Ovary (tissue), 9 donors: ENCODE measurements around the gene NFASC. TPM values are rescaled to one million over a fixed set of nuclear protein-coding genes. Genes with fewer than 3 reads are reported as not detected.

Experiments used
- DNase-seq, 5 donors: peaks; one replicate each; pipeline ENCODE4 v3.0.0-alpha.2; 2019 to 2020
- H3K27ac ChIP-seq, 2 donors: fragments of 200-600 bp; one replicate each; pipeline versions ENCODE4 v1.5.1 to v1.8.0; 2019 to 2022
- H3K27me3 ChIP-seq: fragments of 200-600 bp; one replicate; pipeline ENCODE4 v1.8.0; 2022
- H3K36me3 ChIP-seq: fragments of 200-600 bp; sonication (generic); one replicate; pipeline ENCODE4 v1.5.1; 2019
- H3K4me1 ChIP-seq: one replicate; pipeline ENCODE4 v1.8.1; 2013; ENCODE audit warnings: mild to moderate bottlenecking, moderate library complexity; ENCODE audit not compliant: insufficient read depth
- H3K4me3 ChIP-seq: fragments of 200-600 bp; sonication (generic); one replicate; pipeline ENCODE4 v1.5.1; 2017
- H3K9me3 ChIP-seq, 2 donors: fragments of 200-600 bp in 1 of 2; sonication (generic) in 1 of 2; one replicate each; pipeline versions ENCODE4 v1.5.1 to v1.8.1; 2013 to 2019; ENCODE audit warnings: mild to moderate bottlenecking in 1 of 2, moderate library complexity in 1 of 2
- EP300 ChIP-seq: sonication (generic); formaldehyde crosslinking; IDR thresholded peaks from one replicate; pipeline ENCODE4 v1.6.1; 2017; ENCODE audit warnings: antibody characterized with exemption
- POLR2A ChIP-seq: fragments of 450-650 bp; IDR thresholded peaks from one replicate; pipeline ENCODE4 v1.6.1; 2017; ENCODE audit warnings: antibody characterized with exemption, mild to moderate bottlenecking, moderate library complexity
- WGBS, 3 donors: extraction: QIAGEN DNeasy Blood & Tissue Kit in 1 of 3; methylation state at CpG; one replicate each; pipeline versions ENCODE4 v1.1.5 to v1.1.7; 2013 to 2017; 5-methylcytosine and 5-hydroxymethylcytosine counted together
- intact Hi-C, 4 donors: fragments of 100-400 bp; cut with DNase I; formaldehyde crosslinking; loops; one replicate each; pipeline versions ENCODE4 v1.11.0 to v1.15.1; 2022 to 2023
- polyA plus RNA-seq, 2 donors: library from polyadenylated mRNA; stranded (reverse); fragments of 200-250 nt in 1 of 2; fragments of 350-450 nt in 1 of 2; fragmentation: Illumina TruSeq in 1 of 2; extraction: RNeasy Lipid Tissue Mini Kit (QIAGEN cat#74804) in 1 of 2; gene quantifications; one replicate each; pipeline ENCODE4 v1.2.3, GENCODE V29; 2013 to 2014
- total RNA-seq, 7 donors: library from RNA; depleted of rRNA in 2 of 7; stranded (reverse); fragments of >200 nt in 2 of 7; fragmentation: NEBNext Ultra II Directional in 3 of 7; extraction: Animal tissue kit (Norgen Biotek cat#: 25700) in 3 of 7; gene quantifications; one replicate each; pipeline versions ENCODE4 v1.1.0 to v1.2.4, GENCODE V29; 2016 to 2023
- TF ChIP-seq, protein P1 (sequence below), 3 donors: fragments of 450-650 bp in 2 of 3; fragments of 200-600 bp in 1 of 3; IDR thresholded peaks; one replicate each; pipeline versions ENCODE4 v1.5.1 to v1.8.0; 2016 to 2022; ENCODE audit warnings: antibody characterized with exemption in 3 of 3, mild to moderate bottlenecking in 1 of 3
- donor health status: DM: no; HTN: no; CAD: no; lungs with moderate emphysema.
- donor health status: DM: no; HTN: no; CAD: no.
- donor health status: Bipolar disorder and iron deficiency.
- donor health status: DM: yes; HTN: yes; CAD: no.
- donor health status: DM: no; HTN: no; CAD: no.
- donor health status: DM: yes; HTN: yes; CAD: no.

Gene NFASC
- total and polyA plus RNA-seq, 9 donors = 9.3 to 73.2 (median 20.9) TPM

- TF ChIP-seq POLR2A (no peak), EP300 (no peak)
- TF ChIP-seq, protein P1, sequence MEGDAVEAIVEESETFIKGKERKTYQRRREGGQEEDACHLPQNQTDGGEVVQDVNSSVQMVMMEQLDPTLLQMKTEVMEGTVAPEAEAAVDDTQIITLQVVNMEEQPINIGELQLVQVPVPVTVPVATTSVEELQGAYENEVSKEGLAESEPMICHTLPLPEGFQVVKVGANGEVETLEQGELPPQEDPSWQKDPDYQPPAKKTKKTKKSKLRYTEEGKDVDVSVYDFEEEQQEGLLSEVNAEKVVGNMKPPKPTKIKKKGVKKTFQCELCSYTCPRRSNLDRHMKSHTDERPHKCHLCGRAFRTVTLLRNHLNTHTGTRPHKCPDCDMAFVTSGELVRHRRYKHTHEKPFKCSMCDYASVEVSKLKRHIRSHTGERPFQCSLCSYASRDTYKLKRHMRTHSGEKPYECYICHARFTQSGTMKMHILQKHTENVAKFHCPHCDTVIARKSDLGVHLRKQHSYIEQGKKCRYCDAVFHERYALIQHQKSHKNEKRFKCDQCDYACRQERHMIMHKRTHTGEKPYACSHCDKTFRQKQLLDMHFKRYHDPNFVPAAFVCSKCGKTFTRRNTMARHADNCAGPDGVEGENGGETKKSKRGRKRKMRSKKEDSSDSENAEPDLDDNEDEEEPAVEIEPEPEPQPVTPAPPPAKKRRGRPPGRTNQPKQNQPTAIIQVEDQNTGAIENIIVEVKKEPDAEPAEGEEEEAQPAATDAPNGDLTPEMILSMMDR (IDR thresholded peaks at IDR 0.05) = peak in 2 of 3 donors; percentile 52 to 71
- Histone ChIP-seq H3K27ac (peak overlapping the region; percentile 34 to 35), H3K36me3 (no peaks in the 10 kb centered on the region), H3K4me1 (peaks cover 10% of the 10 kb centered on the region), H3K4me3 (peak overlapping the region; percentile 61), H3K9me3 (no peaks in the 10 kb centered on the region), H3K27me3 (no peaks in the 10 kb centered on the region)
- DNase-seq = peak; percentile 71 to 90 (median 84)
- 0 to 1% (median 0%) methylated on average over 38 to 53 of the region's 53 CpGs for WGBS, 3 donors
- intact Hi-C loops = no loop called here
Observed at GRCh38 chr1:204828352-204828850, 42.3 kb upstream of the NFASC start.

DNA sequence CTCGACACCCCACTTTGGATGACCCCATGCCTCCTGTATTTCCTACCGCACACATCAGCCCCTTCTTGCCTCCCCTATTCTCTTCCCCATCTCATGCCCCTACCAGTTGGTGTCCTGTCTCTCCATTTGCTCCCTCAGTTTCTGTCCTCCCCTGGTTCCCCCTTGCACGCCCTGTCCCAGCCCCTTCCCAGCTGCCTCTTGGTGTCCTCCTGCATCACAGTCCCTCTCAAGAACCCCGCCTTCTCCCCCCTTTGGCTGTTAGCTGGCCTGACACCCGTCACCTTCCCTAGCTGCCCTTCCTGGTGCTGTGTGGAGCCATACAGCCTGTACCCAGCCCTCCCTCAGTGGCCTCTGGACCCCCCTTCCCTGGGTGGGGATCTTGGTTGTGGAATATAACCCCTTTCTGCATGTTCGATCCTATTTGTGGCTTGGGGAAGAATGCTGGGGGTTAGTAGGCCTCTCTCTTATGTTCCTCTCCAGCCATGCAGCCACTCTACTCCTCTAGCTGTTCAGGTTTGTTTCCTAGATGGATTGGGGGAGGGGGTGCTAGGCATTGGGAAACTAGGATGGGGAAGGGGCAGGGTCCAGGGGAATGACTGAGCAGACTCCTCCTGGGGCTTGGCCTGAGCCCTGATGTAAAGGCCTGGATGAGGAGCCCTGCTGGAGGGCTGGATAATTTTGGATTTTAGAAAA is 41.4 kb upstream of the NFASC start:
- 23 to 36% (median 29%) methylated on average over 6 of the region's 6 CpGs for WGBS, 3 donors
- no peak for TF ChIP-seq EP300
- H3K9me3 ChIP-seq = no peaks in the 10 kb centered on the region
- no peaks in the 10 kb centered on the region for H3K27me3 ChIP-seq
- H3K36me3 ChIP-seq = no peaks in the 10 kb centered on the region
- H3K4me1 ChIP-seq = peaks cover 10% of the 10 kb centered on the region
- intact Hi-C loops = no loop called here
- H3K27ac ChIP-seq = peak overlapping the region in 1 of 2 donors; percentile 34
- DNase-seq = no peak
- H3K4me3 ChIP-seq = peak overlapping the region; percentile 61

GRCh38 chr1:204830747-204831146 is 39.9 kb upstream of the NFASC start:
- H3K36me3 ChIP-seq = no peaks in the 10 kb centered on the region
- H3K4me1 ChIP-seq = peaks cover 10% of the 10 kb centered on the region
- intact Hi-C loops = no loop called here
- 58 to 67% (median 60%) methylated on average over 8 of the region's 8 CpGs for WGBS, 3 donors
- no peaks in the 10 kb centered on the region for H3K9me3 ChIP-seq
- no peak for DNase-seq
- TF ChIP-seq POLR2A (no peak), EP300 (no peak)
- TF ChIP-seq, protein P1 (IDR thresholded peaks at IDR 0.05) = no peak
- no peak overlapping the region for H3K27ac ChIP-seq
- no peaks in the 10 kb centered on the region for H3K27me3 ChIP-seq
- H3K4me3 ChIP-seq = no peak overlapping the region

- H3K27ac ChIP-seq = no peak overlapping the region
- intact Hi-C loops = no loop called here
Observed at GRCh38 chr1:204831186-204831585, 39.5 kb upstream of the NFASC start.

GRCh38 chr1:204834336-204834735 is 36.3 kb upstream of the NFASC start:
- TF ChIP-seq EP300 (no peak), POLR2A (no peak)
- TF ChIP-seq, protein P1 (IDR thresholded peaks at IDR 0.05) = no peak
- DNase-seq = no peak
- intact Hi-C loops = no loop called here
- Histone ChIP-seq H3K9me3 (no peaks in the 10 kb centered on the region), H3K27me3 (no peaks in the 10 kb centered on the region), H3K36me3 (no peaks in the 10 kb centered on the region), H3K4me3 (no peak overlapping the region), H3K27ac (no peak overlapping the region), H3K4me1 (peaks cover 7% of the 10 kb centered on the region)
- WGBS, 3 donors = 54 to 57% (median 54%) methylated on average over 5 of the region's 5 CpGs

More at GRCh38 chr1:204831186-204831585, 39.5 kb upstream of the NFASC start:
- peaks cover 10% of the 10 kb centered on the region for H3K4me1 ChIP-seq
- H3K9me3 ChIP-seq = no peaks in the 10 kb centered on the region
- no peaks in the 10 kb centered on the region for H3K27me3 ChIP-seq
- no peak for TF ChIP-seq POLR2A
- TF ChIP-seq, protein P1 (IDR thresholded peaks at IDR 0.05) = no peak
- no peak for DNase-seq
- no peaks in the 10 kb centered on the region for H3K36me3 ChIP-seq
- H3K4me3 ChIP-seq = no peak overlapping the region
- WGBS, 3 donors = 51 to 63% (median 61%) methylated on average over 3 of the region's 3 CpGs
